ENCODE results near the gene TGFBR3L. TPM values are rescaled to one million over a fixed set of nuclear protein-coding genes. Genes with fewer than 3 reads are reported as not detected.

TGFBR3L gene
- total and polyA plus RNA-seq, 2 of the 13 experiments (the other 11 are each of a cell fraction or from before 2014, with no cell fraction given): 0.20 to 1.0 TPM

GRCh38 chr19:7897292-7897691 is 17.3 kb upstream of the TGFBR3L start (continued):
- no peak for TF ChIP-seq ZNF646 (CRISPR knock-in tag; IDR thresholded peaks at IDR 0.05)
- peak; percentile 82; the same call in 1 of the 2 replicates for TF ChIP-seq ZNF460 (CRISPR knock-in tag; IDR thresholded peaks at IDR 0.05; ENCODE audit: borderline replicate concordance)
- peak; percentile 47; the same call in 1 of the 2 replicates for TF ChIP-seq NR2F6 (IDR thresholded peaks at IDR 0.05)
- TF ChIP-seq NR2F6 (CRISPR knock-in tag; IDR thresholded peaks at IDR 0.05): peak; percentile 64; the same call in 1 of the 2 replicates
- TF ChIP-seq ZNF33A (CRISPR knock-in tag; IDR thresholded peaks at IDR 0.05; ENCODE audit: borderline replicate concordance): 0 out of 2 replicates have a peak, but pooled peaks have one; percentile 52
- peak; percentile 59; the same call in 1 of the 2 replicates for TF ChIP-seq SP4 (CRISPR knock-in tag; IDR thresholded peaks at IDR 0.05)
- TF ChIP-seq TGIF2 (CRISPR knock-in tag; IDR thresholded peaks at IDR 0.05): 0 out of 2 replicates have a peak, but pooled peaks have one; percentile 46
- 0 out of 2 replicates have a peak, but pooled peaks have one; percentile 45 for TF ChIP-seq ZNF234 (CRISPR knock-in tag; conservative IDR thresholded peaks at IDR 0.05)
- peak; percentile 75; the same call in 1 of the 2 replicates for TF ChIP-seq SPEN (CRISPR knock-in tag; IDR thresholded peaks at IDR 0.05; ENCODE audit: low read depth)
- no peak for TF ChIP-seq MEIS2 (CRISPR knock-in tag; IDR thresholded peaks at IDR 0.05)
- TF ChIP-seq MED1 (CRISPR knock-in tag; IDR thresholded peaks at IDR 0.05): peak; percentile 77
- 0 out of 2 replicates have a peak, but pooled peaks have one; percentile 53 for TF ChIP-seq ZNF609 (CRISPR knock-in tag; IDR thresholded peaks at IDR 0.05; ENCODE audit: borderline replicate concordance)
- TF ChIP-seq ZBTB20 (CRISPR knock-in tag; IDR thresholded peaks at IDR 0.05; ENCODE audit: borderline replicate concordance, low read depth): no peak
- peak; percentile 71 for TF ChIP-seq HNF4A (CRISPR knock-in tag; IDR thresholded peaks at IDR 0.05)
- TF ChIP-seq ZNF770 (CRISPR knock-in tag; IDR thresholded peaks at IDR 0.05): peak; percentile 78; the same call in 1 of the 2 replicates

All from HepG2 (cell line).